ENCODE data around the gene KRTAP16-1. TPM values are rescaled to one million over a fixed set of nuclear protein-coding genes. Genes with fewer than 3 reads are reported as not detected.

The KRTAP16-1 gene
- total RNA-seq, 1 experiment from 2014 or later: not detected

DNA sequence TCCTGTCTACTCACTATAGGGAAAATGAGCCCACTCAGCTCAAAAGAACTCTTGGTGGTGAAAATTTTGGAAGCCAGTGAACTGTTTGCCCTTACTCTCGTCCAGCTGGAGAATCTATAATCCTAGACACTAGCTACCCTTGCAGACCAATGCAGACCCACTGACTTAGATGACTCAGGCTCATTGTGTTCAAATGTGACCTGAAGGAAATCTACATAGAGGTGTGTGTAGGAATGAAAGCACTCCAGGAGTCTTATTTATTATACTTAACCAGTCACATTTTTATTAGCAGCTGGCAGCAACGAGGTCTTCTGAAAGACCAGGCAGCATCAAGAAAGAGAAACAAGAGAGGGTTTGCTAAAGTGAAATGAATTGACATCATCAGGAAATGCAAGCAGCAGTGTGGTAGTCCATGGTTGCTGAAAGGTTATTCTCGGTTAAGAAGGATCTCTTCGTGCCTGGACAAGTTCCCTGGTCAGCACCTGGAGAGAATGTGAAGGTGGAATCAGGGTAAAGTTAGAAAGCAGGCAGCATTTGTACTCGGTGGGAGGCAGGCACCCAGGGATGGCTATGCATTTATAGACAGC lies 7.8 kb downstream of the KRTAP16-1 start:
- BruUV-seq (replicated peaks): no TSS peak
- Histone ChIP-seq H3K9me3 (ENCODE audit: low read depth, low read length, poor library complexity, severe bottlenecking) (no peaks in the 10 kb centered on the region), H3K27ac (ENCODE audit: low read depth, low read length, poor library complexity, severe bottlenecking) (no peak overlapping the region), H3K4me3 (ENCODE audit: low read depth, low read length, poor library complexity, severe bottlenecking) (no peak overlapping the region), H3K27me3 (replicated peaks; ENCODE audit: insufficient read depth, low read depth, low read length, poor library complexity) (no peaks in the 10 kb centered on the region), H3K36me3 (ENCODE audit: insufficient read depth, low read length, poor library complexity, severe bottlenecking) (no peaks in the 10 kb centered on the region), H3K4me1 (ENCODE audit: insufficient read depth, low read length, poor library complexity, severe bottlenecking) (no peaks in the 10 kb centered on the region)
- intact Hi-C loops (cut with micrococcal nuclease; ENCODE audit: unreplicated experiment): no loop called here
- ChIA-PET POLR2A (ENCODE audit: low non-redundant PET) (no interaction called here), CTCF (no interaction called here)
- TF ChIP-seq EZH2 (IDR thresholded peaks at IDR 0.05; ENCODE audit: borderline replicate concordance, low read depth, low read length, poor library complexity, severe bottlenecking): no peak
- TF ChIP-seq, protein P1, sequence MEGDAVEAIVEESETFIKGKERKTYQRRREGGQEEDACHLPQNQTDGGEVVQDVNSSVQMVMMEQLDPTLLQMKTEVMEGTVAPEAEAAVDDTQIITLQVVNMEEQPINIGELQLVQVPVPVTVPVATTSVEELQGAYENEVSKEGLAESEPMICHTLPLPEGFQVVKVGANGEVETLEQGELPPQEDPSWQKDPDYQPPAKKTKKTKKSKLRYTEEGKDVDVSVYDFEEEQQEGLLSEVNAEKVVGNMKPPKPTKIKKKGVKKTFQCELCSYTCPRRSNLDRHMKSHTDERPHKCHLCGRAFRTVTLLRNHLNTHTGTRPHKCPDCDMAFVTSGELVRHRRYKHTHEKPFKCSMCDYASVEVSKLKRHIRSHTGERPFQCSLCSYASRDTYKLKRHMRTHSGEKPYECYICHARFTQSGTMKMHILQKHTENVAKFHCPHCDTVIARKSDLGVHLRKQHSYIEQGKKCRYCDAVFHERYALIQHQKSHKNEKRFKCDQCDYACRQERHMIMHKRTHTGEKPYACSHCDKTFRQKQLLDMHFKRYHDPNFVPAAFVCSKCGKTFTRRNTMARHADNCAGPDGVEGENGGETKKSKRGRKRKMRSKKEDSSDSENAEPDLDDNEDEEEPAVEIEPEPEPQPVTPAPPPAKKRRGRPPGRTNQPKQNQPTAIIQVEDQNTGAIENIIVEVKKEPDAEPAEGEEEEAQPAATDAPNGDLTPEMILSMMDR (conservative IDR thresholded peaks at IDR 0.05; ENCODE audit: low read depth, low read length): no peak
- no peak for DNase-seq (ENCODE audit: low spot score)

DNA sequence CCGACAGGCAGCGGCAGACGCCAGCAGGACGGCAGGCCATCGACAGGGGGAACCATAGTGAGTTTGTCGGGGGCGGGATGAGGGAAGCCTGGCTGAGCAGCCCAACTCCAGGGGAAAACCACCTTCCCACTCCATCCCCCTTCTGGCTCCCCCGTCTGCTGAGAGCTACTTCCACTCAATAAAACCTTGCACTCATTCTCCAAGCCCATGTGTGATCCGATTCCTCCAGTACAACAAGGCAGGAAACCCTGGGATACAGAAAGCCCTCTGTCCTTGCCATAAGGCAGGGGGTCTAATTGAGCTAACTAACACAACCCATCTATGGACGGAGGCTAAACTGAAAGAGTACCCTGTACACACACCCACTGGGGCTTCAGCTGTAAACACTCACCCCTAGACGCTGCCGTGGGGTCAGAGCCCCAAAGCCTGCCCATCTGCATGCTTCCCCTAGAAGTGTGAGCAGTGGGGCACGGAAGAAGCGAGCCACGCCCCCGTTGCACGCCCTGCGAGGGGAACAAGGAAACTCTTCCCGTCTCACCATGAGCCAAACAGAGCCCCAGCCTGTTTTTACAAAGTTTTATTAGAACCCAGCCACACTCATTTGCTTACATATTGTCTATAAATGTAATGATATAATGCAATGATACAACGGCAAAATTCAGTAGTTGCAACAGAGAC lies 10.5 kb downstream of the KRTAP16-1 start:
- no peaks in the 10 kb centered on the region for H3K9me3 ChIP-seq (ENCODE audit: low read depth, low read length, poor library complexity, severe bottlenecking)
- ChIA-PET POLR2A (ENCODE audit: low non-redundant PET) (no interaction called here), CTCF (no interaction called here)
- TF ChIP-seq, protein P1 (conservative IDR thresholded peaks at IDR 0.05; ENCODE audit: low read depth, low read length): no peak
- no peak for TF ChIP-seq EZH2 (IDR thresholded peaks at IDR 0.05; ENCODE audit: borderline replicate concordance, low read depth, low read length, poor library complexity, severe bottlenecking)
- H3K4me1 ChIP-seq (ENCODE audit: insufficient read depth, low read length, poor library complexity, severe bottlenecking): no peaks in the 10 kb centered on the region
- no peak for DNase-seq (ENCODE audit: low spot score)
- H3K4me3 ChIP-seq (ENCODE audit: low read depth, low read length, poor library complexity, severe bottlenecking): no peak overlapping the region
- no peaks in the 10 kb centered on the region for H3K27me3 ChIP-seq (replicated peaks; ENCODE audit: insufficient read depth, low read depth, low read length, poor library complexity)
- BruUV-seq (replicated peaks): no TSS peak
- intact Hi-C loops (cut with micrococcal nuclease; ENCODE audit: unreplicated experiment): no loop called here
- no peaks in the 10 kb centered on the region for H3K36me3 ChIP-seq (ENCODE audit: insufficient read depth, low read length, poor library complexity, severe bottlenecking)
- H3K27ac ChIP-seq (ENCODE audit: low read depth, low read length, poor library complexity, severe bottlenecking): no peak overlapping the region

DNA sequence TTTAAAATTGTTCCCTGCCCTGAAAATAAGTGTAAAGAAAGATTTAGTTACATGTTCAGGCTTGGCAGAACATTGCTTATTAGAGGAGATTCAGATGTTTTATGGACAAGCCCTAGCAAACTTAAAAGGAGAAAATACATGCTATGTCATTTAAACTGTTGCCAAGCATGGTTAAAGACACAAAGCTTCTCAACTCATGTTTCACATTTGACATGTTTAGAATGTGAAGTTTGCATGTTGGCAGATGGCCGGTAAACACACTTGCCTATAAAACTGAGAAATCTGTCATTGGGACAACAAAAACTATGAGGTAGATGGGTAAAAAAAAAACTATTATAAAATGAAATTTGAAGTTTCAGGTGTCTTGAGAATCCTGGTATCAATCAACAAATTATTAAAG lies 12.3 kb downstream of the KRTAP16-1 start:
- intact Hi-C loops (cut with micrococcal nuclease; ENCODE audit: unreplicated experiment): no loop called here
- CTCF ChIA-PET: no interaction called here

More for the DNA sequence above, 12.3 kb downstream of the KRTAP16-1 start:
- no TSS peak for BruUV-seq (replicated peaks)
- POLR2A ChIA-PET (ENCODE audit: low non-redundant PET): no interaction called here
- H3K4me3 ChIP-seq (ENCODE audit: low read depth, low read length, poor library complexity, severe bottlenecking): no peak overlapping the region
- H3K27ac ChIP-seq (ENCODE audit: low read depth, low read length, poor library complexity, severe bottlenecking): no peak overlapping the region
- TF ChIP-seq EZH2 (IDR thresholded peaks at IDR 0.05; ENCODE audit: borderline replicate concordance, low read depth, low read length, poor library complexity, severe bottlenecking): no peak
- TF ChIP-seq, protein P1 (conservative IDR thresholded peaks at IDR 0.05; ENCODE audit: low read depth, low read length): no peak
- no peaks in the 10 kb centered on the region for H3K9me3 ChIP-seq (ENCODE audit: low read depth, low read length, poor library complexity, severe bottlenecking)
- no peaks in the 10 kb centered on the region for H3K4me1 ChIP-seq (ENCODE audit: insufficient read depth, low read length, poor library complexity, severe bottlenecking)
- no peaks in the 10 kb centered on the region for H3K27me3 ChIP-seq (replicated peaks; ENCODE audit: insufficient read depth, low read depth, low read length, poor library complexity)
- H3K36me3 ChIP-seq (ENCODE audit: insufficient read depth, low read length, poor library complexity, severe bottlenecking): no peaks in the 10 kb centered on the region
- DNase-seq (ENCODE audit: low spot score): no peak
